DMS114 treated with DMSO at 0.1 percent for 48 hours (cell line): ENCODE data around the gene CYP27B1.

Experiments
- DNase-seq: peaks from one replicate; lab custom pipeline; 2025; ENCODE audit not compliant: unreplicated experiment; lab: John Stamatoyannopoulos, UW

Gene CYP27B1, protein sequence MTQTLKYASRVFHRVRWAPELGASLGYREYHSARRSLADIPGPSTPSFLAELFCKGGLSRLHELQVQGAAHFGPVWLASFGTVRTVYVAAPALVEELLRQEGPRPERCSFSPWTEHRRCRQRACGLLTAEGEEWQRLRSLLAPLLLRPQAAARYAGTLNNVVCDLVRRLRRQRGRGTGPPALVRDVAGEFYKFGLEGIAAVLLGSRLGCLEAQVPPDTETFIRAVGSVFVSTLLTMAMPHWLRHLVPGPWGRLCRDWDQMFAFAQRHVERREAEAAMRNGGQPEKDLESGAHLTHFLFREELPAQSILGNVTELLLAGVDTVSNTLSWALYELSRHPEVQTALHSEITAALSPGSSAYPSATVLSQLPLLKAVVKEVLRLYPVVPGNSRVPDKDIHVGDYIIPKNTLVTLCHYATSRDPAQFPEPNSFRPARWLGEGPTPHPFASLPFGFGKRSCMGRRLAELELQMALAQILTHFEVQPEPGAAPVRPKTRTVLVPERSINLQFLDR

GRCh38 chr12:57766464-57767304 is at the start of gene CYP27B1:
TSS of gene CYP27B1 (minus strand) at chr12:57767078. CDS start at chr12:57767041, 37 bp downstream.
- peak; percentile 22 for DNase-seq

DNA sequence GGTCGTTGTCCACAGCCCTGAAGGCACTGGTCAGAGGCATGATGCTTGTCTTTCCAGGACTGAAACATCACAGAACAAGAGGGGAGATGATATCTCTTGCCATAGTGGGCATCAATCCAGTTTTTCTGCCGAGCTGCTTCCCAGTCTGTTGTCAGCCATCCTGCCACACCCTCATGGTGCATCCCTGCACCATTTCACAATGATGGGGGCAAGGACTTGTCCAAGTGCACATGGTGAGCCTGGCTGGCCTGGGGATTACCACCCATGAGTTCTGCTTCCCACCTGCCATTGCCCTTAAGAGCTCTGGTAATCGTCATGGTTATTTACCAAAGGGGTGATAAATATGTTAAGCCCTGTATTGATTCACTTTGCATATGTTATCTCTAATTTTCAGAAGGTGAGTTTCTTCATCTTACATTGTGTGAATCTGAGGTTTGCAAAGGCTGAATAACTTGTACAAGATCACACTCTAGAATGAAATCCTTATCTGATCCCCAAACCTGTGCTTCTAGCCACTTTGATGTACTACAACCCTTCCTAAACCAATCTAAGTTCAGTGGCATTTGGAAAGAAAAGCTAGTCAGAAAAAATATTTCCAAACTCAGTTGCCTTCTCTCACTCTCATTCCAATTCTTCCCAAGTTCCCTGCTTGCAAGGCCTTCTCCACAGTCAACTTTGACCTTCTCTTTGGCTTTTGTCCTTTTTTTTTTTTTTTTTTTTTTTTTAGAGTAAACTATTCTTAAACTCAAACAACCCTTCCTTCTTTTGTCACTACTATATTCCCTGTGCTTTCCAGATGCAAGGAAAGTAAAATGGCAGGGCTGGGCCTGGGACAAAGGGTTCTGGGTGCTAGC is 49.4 kb upstream of the CYP27B1 start:
- no peak for DNase-seq

GRCh38 chr12:57815177-57816000 is 48.5 kb upstream of the CYP27B1 start:
- DNase-seq: no peak

GRCh38 chr12:57813971-57814772 is 47.3 kb upstream of the CYP27B1 start:
- DNase-seq: no peak

GRCh38 chr12:57813111-57813970 is 46.5 kb upstream of the CYP27B1 start:
- DNase-seq: no peak

- no peak for DNase-seq
Observed at GRCh38 chr12:57811028-57811755, 44.3 kb upstream of the CYP27B1 start.

DNA sequence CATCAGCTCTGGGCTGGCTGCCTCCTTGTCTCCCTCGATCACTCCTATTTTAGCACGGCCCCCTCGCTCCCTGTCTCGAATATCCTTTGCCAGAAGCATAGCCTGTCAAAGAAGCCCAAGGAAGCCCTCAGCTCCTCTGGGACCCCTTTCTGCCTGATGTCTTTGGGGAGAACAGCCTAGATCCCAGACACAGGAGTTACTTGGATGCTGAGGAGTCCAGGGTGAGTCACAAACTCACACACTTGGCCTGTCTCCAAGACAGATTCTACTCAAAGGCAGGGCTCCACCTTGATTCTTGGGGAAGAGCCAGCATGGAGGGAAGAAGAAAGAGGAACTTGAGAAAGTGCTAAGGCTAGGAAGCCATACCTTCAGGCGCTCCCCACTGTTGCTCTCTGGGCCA is 43.6 kb upstream of the CYP27B1 start:
- DNase-seq: no peak

- no peak for DNase-seq
Observed at GRCh38 chr12:57809425-57809824, 42.5 kb upstream of the CYP27B1 start.

GRCh38 chr12:57808351-57808750 is 41.5 kb upstream of the CYP27B1 start:
- no peak for DNase-seq

GRCh38 chr12:57807285-57807684 is 40.4 kb upstream of the CYP27B1 start:
- no peak for DNase-seq

- no peak for DNase-seq
Observed at GRCh38 chr12:57806677-57807076, 39.8 kb upstream of the CYP27B1 start.

DNA sequence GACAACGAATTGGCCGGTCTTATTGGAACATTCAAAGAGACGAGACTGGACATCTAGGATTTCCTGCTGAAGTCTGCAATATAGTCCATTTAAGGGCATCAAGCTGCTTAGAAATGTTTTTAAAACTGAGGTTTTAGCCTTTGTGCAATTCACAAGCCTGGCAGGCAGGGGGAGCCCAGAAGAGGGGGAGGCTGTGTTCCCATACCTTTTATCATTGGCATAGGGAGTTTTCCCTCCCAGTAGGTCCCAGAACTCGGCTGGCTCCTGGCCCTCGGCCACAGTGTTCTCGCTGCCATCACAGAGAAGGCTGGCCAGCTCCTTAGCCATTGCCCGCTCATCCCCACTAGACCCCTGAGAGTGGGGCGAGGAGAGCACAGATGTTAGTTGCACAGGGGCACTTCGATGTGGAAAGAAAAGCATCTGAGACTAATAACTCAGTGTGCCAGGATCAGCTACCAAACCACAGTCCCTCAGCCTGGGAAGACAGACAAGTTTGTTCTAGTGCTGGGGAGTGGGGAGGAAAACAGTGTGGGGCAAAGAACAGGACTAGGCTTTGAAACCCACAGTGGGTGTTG is 36.5 kb upstream of the CYP27B1 start:
- peak; percentile 45 for DNase-seq

GRCh38 chr12:57802607-57803006 is 35.7 kb upstream of the CYP27B1 start:
- DNase-seq: no peak

DNA sequence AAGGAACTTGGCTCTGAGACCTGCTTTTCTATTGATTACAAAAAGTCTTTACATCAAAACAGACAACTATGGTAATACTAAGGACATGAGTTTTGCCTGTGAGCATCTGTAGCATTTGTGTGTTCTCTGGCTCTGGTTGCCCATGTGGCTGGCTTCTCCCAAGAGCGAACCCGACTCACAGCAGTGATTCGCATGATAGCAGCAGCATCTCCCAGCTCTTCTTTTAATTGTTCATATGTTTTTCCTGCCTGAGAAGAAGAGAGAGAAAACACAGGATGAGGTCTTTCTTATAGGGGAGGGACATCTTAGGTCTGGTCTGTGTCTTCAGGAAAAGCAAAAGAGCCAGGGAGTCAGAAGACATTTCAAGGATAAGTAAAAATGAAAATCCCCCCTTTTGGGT is 34.1 kb upstream of the CYP27B1 start:
- no peak for DNase-seq

- no peak for DNase-seq
Observed at GRCh38 chr12:57797933-57798332, 31.1 kb upstream of the CYP27B1 start.

DNA sequence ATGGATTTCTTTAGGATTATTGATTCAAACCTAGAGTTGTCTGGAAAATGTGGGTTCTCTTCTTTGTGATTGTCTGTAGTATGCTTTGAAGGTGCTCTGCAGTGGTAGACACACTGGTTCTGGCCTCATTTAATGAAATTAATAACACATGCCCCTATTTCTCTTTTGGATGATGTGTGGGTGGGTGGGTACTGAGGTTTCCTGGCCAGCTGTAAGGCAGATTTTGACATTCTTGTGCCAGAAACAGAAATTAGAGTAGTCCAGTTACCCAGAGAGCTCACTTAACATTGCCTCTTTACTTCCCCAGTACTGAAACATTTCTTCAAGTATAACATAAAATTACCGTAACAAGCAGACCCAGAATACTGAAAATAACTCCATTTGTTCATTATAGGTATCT is 30.1 kb upstream of the CYP27B1 start:
- DNase-seq: no peak

DNA sequence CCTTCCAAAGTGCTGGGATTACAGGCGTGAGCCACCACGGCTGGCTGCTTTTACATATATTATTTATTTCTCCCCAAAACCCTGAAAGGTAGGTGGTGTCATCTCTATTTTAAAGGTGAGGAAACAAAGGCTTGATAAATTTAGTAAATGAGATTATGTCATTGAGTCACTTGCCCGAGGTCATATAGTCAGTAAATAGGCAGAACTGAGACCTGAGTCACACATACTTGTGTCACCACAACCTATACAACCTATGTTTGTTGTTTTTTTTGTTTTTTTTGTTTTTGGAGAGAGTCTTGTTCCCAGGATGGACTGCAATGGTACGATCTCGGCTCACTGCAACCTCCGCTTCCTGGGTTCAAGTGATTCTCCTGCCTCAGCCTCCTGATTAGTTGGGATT is 28.5 kb upstream of the CYP27B1 start:
- DNase-seq: no peak
